UCSD-AML1 (cell line): ENCODE measurements around the gene CCDC6.
"Not testable (repeated sequence)": the region's sequence is repeated elsewhere in the genome, so short reads cannot be mapped to it uniquely, and the experiment has no call there.

Experiments used
- DNase-seq: peaks from one replicate; lab custom pipeline; 2025; ENCODE audit not compliant: unreplicated experiment; lab: John Stamatoyannopoulos, UW

The CCDC6 gene

GRCh38 chr10:59905731-59906416 is 482 bp downstream of the CCDC6 start:
- DNase-seq = no peak

DNA sequence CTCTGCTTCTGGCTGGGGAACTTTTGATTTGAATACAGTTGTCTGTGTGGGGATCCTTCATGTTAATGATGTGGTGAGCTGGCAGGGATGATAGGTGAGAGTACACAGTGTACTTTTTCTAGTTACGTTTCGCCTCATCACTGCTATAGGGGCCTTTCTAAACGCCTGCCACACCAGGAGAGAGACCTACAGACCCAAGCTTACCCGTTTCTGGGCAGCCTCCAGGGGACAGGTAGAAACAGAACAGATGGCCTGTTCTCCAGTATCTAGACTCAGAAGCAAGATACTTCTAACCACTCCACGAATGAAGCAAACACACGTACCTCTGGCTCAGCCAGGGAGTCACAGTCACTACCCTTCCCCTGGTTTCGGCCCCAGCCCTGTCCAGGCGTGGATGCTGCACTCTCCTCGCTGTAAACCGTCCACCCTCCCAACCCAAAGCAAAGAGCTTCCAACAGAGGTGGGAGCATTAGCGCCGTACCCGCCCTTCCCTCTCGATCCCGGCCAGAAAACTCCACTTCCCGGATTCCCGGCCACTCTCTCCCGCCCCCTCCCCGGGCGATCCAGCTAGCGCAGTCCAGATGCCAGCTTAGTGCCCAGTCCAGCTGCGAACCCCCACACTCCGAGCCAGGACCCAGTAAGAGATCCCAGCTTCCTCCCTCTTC is 1.2 kb downstream of the CCDC6 start:
- DNase-seq = peak; percentile 30

GRCh38 chr10:59904426-59905065 is 1.8 kb downstream of the CCDC6 start:
- DNase-seq = no peak

DNA sequence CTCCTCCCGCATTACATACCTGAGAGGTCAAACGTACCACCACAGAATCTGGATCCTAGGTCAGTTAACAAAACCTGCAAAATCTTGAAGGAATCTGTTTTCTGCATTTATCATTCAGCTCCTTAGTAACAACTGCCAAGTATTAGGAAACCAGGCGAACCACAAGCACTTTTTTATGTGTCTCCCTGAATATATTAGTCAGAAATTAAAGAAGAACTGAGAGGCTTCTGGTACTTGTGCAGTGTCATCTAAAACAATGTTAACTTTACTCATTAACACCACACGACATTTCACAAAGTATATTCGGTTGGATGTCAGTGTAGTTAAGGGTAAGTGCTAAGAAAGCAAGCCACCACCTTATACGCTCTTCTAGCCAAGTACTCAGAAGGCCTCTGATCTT is 2.5 kb downstream of the CCDC6 start:
- DNase-seq = no peak

GRCh38 chr10:59902016-59902415 is 4.3 kb downstream of the CCDC6 start:
- DNase-seq = no peak

DNA sequence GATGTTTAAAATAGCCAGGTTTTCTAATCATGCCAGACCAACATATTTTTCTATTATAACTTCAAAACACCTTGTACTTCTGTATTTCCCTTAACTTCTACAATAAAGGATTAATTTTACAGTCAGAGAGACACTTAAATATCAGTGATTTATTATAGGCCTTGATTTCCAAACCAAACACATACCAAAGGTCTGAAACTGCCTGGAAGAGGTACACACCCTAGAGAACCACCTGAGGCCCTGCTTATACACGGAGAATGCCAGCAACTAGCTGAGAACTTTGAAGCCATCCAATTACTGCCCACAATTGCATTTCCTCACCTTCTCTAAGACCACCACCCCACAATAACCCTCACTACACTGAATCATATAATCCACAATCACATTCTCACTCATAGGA is 4.9 kb downstream of the CCDC6 start:
- no peak for DNase-seq

DNA sequence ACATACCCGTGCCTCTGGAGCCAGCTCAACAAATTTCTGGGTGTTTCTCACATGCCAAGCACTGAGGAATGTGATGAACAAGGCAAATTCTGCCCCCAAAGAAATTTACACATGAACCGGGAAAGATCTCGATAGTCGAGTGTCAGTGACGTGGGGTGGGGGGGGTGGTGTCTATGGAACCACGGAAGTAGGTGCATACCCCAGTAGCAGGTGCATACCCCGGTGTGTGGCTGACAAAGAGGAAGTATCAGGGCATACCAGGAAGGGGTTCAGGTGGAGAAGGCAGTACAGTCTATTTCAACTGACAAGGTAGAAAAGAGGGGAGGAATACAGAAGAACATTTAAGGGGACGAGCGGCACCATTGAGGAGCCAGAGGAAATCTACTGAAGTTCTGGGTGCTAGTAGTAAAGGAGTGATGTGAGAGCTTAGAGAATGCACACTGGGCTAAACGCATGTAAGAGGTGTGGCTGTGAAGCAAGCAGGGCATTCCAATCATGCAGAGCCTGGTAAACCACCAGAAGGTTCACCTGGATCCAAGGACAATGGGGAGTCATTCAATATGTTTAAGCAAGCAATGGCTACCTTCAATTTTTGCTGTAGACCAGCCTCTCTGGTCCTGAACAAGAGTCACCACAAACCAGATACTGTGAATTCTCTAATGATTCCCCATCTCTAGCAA is 6.2 kb downstream of the CCDC6 start:
- no peak for DNase-seq

DNA sequence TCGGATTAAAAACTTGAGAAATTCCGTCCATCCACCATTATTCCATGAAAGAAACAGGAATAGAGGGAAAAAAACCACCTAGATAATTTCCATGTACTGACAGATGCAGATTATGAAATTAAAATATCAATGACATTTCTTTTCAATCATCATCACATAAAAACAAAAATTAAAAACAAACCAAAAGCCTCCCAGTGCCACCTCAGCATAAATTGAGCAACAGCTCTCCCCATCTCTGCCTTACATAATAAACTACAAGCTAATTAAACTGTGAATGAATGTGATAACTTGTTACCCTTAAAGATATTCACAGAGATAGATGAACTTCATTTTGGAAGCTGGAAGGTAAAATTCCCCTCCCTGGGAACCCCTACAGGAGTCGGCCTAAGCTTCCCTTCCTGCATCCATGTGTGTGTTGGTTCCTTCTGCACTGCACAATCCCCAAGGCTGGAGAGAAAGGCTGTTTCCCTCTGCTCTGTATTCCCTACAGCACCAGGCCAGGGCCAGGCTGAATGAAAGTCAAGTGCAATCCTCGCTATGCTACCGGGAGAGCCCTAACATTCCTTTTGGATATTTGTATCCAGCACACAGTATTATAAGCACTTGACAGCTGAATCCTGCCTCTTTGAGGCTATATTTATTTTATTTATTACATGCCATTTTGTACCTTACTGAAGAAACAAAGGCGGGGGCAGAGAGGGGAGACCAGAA is 8.1 kb downstream of the CCDC6 start:
- DNase-seq = no peak

DNA sequence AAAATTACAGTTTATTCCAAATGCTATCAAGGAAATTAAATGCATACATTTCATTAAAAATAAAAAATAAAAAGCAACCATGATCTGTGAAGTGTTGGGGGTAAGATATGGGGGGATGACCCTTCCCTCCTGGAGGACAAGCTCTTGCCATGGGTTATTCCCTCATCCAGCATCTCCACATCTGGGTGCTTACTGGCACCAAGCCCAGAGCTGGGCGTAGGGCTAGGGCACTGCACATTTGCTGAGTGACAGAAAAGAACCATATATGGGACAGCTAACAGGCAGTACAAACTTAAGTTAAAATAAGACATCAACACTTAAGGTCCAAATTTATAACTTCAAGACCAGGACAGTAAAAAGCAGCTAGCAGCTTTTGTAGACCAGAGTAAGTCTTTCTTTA is 10.2 kb downstream of the CCDC6 start:
- DNase-seq = no peak

GRCh38 chr10:59895629-59896116 is 10.7 kb downstream of the CCDC6 start:
- no peak for DNase-seq

GRCh38 chr10:59894114-59894513 is 12.2 kb downstream of the CCDC6 start:
- DNase-seq = no peak

GRCh38 chr10:59892697-59893096 is 13.7 kb downstream of the CCDC6 start:
- DNase-seq = no peak

GRCh38 chr10:59891936-59892335 is 14.4 kb downstream of the CCDC6 start:
- DNase-seq = no peak

DNA sequence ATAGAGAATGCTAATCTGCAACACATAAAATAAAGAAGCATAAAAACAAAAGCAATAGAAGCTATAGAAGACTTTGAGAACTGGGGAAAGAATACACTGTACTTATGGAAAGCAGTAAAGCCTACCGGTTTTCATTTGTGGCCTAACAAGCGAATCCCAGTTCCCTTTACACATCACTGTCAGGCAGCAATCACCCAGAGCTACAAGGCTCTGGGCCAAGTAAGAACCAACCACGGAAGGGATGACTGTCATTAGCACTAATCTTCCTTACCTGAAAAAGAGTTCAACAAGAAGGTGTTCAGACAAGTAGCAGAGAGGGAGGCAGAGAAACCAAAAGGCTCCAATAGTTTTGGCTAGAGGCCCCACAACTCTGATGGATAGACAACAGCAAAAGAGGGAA is 15.0 kb downstream of the CCDC6 start:
- no peak for DNase-seq

- DNase-seq = no peak
Measured at GRCh38 chr10:59888781-59889435, 17.4 kb downstream of the CCDC6 start.

GRCh38 chr10:59887972-59888640 is 18.2 kb downstream of the CCDC6 start:
- no peak for DNase-seq

DNA sequence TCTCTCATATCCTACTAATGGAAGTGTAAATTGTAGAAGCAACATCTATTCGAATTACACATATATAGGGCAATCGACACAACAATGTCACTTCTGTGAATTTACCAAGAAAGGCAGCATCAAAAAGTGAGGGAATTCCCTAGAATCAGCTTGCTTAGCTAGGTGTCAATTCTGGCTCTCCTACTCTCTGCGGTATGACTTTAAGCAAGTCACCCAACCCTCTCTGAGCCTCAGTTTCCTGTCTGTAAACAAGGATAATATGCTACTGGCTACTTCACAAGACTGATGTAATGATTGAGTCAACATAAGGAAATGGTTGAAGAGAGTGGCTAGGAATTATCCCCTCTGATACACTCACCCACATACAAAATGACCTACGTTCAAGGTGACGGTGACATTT is 19.4 kb downstream of the CCDC6 start:
- DNase-seq = no peak

- DNase-seq = peak; percentile 50
Measured at GRCh38 chr10:59885430-59886134, 20.8 kb downstream of the CCDC6 start.

DNA sequence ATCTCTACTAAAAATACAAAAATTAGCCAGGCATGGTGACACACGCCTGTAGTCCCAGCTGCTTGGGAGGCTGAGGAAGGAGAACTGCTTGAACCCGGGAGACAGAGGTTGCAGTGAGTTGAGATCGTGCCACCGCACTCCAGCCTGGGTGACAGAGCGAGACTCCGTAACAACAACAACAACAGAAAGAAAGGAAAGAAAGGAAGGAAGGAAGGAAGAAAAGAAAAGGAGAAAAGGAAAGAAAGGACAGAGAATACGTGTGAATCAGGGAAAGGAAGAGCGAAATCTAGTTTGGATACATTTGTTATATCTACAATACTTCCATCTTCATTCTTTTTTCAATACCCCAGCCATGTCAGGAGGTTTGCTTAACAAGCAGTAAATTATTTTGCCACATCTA is 21.5 kb downstream of the CCDC6 start:
- not testable (repeated sequence) for DNase-seq
